Prostate gland (tissue), 2 donors: ENCODE results near the gene CD300E. TPM values are rescaled to one million over a fixed set of nuclear protein-coding genes. Genes with fewer than 3 reads are reported as not detected.

ENCODE experiments used
- DNase-seq: peaks from one replicate; pipeline ENCODE4 v3.0.0-alpha.2; 2019; ENCODE audit warnings: low spot score
- H3K27ac ChIP-seq, 2 donors: fragments of 200-600 bp; sonication (generic); 2 replicates each; pipeline ENCODE4 v1.5.1; 2017 to 2019
- H3K27me3 ChIP-seq: fragments of 200-600 bp; sonication (generic); replicated peaks from 2 replicates; pipeline ENCODE4 v1.5.1; 2019; ENCODE audit not compliant: insufficient read depth
- H3K36me3 ChIP-seq, 2 donors: fragments of 200-600 bp; sonication (generic); 1 replicate in 1 of 2; 2 replicates in 1 of 2; pipeline versions ENCODE4 v1.5.1 to v1.8.1; 2017 to 2019
- H3K4me1 ChIP-seq: fragments of 200-600 bp; sonication (generic); replicated peaks from 2 replicates; pipeline ENCODE4 v1.5.1; 2019
- H3K4me3 ChIP-seq, 2 donors: fragments of 200-600 bp; sonication (generic); 2 replicates each; pipeline ENCODE4 v1.5.1; 2017 to 2019
- H3K9me3 ChIP-seq: fragments of 200-600 bp; sonication (generic); 2 replicates; pipeline ENCODE4 v1.5.1; 2017
- CTCF ChIP-seq, 4 experiments: fragments of 200-600 bp in 2 of 4; fragments of 450-650 bp in 2 of 4; sonication (generic) in 2 of 4; IDR thresholded peaks; 1 replicate in 3 of 4; 2 replicates in 1 of 4; pipeline ENCODE4 v1.5.1; 2016 to 2019; ENCODE audit warnings: antibody characterized with exemption in 4 of 4, mild to moderate bottlenecking in 2 of 4, moderate library complexity in 2 of 4
- POLR2A ChIP-seq: fragments of 450-650 bp; IDR thresholded peaks from one replicate; pipeline ENCODE4 v1.6.1; 2016; ENCODE audit warnings: antibody characterized with exemption, mild to moderate bottlenecking
- POLR2AphosphoS5 ChIP-seq: sonication (generic); formaldehyde crosslinking; IDR thresholded peaks from one replicate; pipeline ENCODE4 v1.6.1; 2017; ENCODE audit warnings: antibody characterized with exemption
- WGBS: methylation state at CpG from one replicate; pipeline ENCODE4 v1.1.5; 2018; 5-methylcytosine and 5-hydroxymethylcytosine counted together
- intact Hi-C: fragments of 100-400 bp; cut with DNase I; formaldehyde crosslinking; loops from one replicate; pipeline ENCODE4 v1.14.2; 2022
- total RNA-seq, 2 donors: library from RNA; depleted of rRNA; stranded (reverse); fragments of >200 nt; gene quantifications; one replicate each; pipeline ENCODE4 v1.1.0, GENCODE V29; 2016

Gene CD300E, protein sequence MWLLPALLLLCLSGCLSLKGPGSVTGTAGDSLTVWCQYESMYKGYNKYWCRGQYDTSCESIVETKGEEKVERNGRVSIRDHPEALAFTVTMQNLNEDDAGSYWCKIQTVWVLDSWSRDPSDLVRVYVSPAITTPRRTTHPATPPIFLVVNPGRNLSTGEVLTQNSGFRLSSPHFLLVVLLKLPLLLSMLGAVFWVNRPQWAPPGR
- under 1 TPM in 1 of 2 donors, not detected in 1; 0.45 TPM for total RNA-seq

- Histone ChIP-seq H3K4me1 (no peaks in the 10 kb centered on the region), H3K36me3 (no peaks in the 10 kb centered on the region), H3K4me3 (no peak within 1 kb of the TSS), H3K9me3 (no peaks in the 10 kb centered on the region), H3K27ac (no peak within 1 kb of the TSS), H3K27me3 (no peaks in the 10 kb centered on the region)
- intact Hi-C loops: no loop called here
- WGBS: 82% methylated on average over 5 of the region's 5 CpGs
- DNase-seq: no peak
- TF ChIP-seq POLR2A: no peak
- TF ChIP-seq POLR2AphosphoS5: no peak
- TF ChIP-seq CTCF (IDR thresholded peaks at IDR 0.05): no peak
Measured at GRCh38 chr17:74623693-74624093, at the start of gene CD300E. Gene CD300E (minus strand): TSS chr17:74623738. CDS start chr17:74623621, 117 bp downstream.

DNA sequence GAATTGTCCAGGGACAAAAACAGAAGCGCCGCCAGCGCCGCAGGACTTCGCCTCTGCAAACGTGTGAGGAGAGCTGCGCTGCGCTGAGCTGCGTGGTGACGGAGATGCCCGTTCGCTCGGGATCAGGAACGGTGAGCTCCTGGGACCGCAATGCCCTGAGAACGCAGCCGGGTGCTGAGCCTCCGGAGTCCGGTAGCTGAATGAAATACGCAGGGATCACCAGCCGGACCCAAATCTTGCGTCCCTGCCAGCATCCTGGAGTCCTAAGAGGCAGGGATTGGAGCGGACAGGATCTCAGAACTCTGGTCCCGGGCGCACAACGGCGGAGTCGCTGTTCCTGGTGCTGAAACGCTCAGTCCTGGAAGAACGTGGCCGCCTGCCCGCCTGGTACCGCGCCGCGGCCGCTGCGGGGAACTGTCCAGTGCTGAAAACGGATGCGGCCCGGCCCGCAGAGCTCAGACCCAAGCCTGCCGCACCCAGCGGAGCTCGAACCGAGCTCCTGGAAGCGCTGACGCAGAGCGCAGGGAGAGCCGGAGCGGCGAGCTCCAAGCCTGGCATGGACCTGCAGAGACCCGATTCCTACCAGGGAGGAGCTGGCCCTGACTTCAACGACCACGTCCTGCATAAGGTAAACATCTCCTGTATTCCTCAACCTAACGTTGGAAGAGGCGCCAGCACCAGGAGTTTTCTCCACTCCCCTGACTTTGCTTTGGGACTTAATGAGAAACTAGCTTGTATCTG is 47.7 kb upstream of the CD300E start:
- DNase-seq: peak; percentile 56
- Histone ChIP-seq H3K4me3 (no peak overlapping the region), H3K27ac (no peak overlapping the region), H3K27me3 (no peaks in the 10 kb centered on the region), H3K4me1 (no peaks in the 10 kb centered on the region), H3K36me3 (no peaks in the 10 kb centered on the region), H3K9me3 (no peaks in the 10 kb centered on the region)
- 15% methylated on average over 31 of the region's 57 CpGs for WGBS
- TF ChIP-seq CTCF (IDR thresholded peaks at IDR 0.05) (no peak), POLR2A (no peak), POLR2AphosphoS5 (peak; percentile 20)
- intact Hi-C loops: no loop called here

DNA sequence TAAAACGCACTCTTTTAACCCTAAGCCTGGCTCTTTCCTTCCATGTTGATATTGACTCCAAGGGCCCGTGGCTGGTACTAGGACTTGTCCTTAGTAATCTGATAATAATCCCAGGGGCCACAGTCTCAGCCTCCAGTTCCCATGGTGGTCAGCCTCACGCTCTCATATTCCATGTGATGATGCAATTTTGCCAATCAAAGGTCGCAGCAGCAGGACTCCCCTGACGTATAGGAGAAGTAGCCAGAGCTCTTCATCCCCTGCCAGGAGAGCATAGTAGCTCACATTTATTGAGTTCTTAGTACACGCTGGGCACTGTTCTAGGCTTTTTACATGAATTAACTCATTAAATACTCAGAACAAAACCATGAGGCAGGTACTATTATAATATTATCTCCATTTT is 46.8 kb upstream of the CD300E start:
- intact Hi-C loops: no loop called here
- 79% methylated on average over 6 of the region's 6 CpGs for WGBS
- Histone ChIP-seq H3K27ac (no peak overlapping the region), H3K4me3 (no peak overlapping the region), H3K27me3 (no peaks in the 10 kb centered on the region), H3K36me3 (no peaks in the 10 kb centered on the region), H3K4me1 (no peaks in the 10 kb centered on the region), H3K9me3 (no peaks in the 10 kb centered on the region)
- TF ChIP-seq POLR2AphosphoS5 (no peak), CTCF (IDR thresholded peaks at IDR 0.05) (no peak), POLR2A (no peak)
- DNase-seq: no peak

DNA sequence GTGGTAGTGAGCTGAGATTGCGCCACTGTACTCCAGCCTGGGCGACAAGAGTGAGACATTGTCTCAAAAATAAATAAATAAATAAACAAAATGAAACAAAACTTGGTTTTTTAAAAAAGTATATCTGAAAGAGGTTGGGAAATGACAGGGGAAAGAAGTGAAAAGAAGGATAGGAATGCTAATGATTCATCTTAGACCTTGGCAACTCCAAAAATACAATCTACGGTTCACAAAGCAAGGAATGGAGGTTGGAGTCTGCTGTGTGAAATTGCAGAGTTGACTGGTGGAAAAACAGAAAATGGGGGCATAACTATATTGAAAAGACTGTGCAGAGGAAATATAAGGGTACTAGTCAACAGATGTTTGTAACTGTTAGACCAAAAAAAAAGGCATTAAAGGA is 40.0 kb upstream of the CD300E start:
- intact Hi-C loops: no loop called here
- TF ChIP-seq POLR2A (no peak), POLR2AphosphoS5 (no peak), CTCF (IDR thresholded peaks at IDR 0.05) (no peak)
- Histone ChIP-seq H3K36me3 (no peaks in the 10 kb centered on the region), H3K27me3 (no peaks in the 10 kb centered on the region), H3K9me3 (no peaks in the 10 kb centered on the region), H3K27ac (no peak overlapping the region), H3K4me1 (no peaks in the 10 kb centered on the region), H3K4me3 (no peak overlapping the region)
- 89% methylated on average over 3 of the region's 3 CpGs for WGBS
- DNase-seq: no peak

DNA sequence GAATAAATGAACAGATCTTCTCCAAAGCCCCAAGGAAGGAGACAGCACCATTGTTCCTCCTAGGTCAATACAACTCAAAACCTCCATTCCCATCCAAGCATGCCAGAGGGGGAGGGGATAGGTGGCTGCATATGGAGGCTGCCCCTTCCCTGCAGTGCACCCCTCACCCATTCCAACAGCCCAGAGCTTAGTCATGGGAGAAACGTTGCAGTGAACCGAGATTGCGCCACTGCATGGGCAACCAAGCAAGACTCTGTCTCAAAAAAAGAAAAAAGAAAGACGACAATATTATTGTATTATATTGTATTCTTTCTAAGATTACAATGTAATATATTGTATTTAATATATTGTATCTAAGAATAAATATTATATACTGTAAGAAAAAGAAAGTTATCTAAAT is 36.4 kb upstream of the CD300E start:
- Histone ChIP-seq H3K4me3 (no peak overlapping the region), H3K9me3 (no peaks in the 10 kb centered on the region), H3K27me3 (no peaks in the 10 kb centered on the region), H3K27ac (no peak overlapping the region), H3K4me1 (no peaks in the 10 kb centered on the region), H3K36me3 (no peaks in the 10 kb centered on the region)
- WGBS: 62% methylated on average over 4 of the region's 4 CpGs
- intact Hi-C loops: no loop called here
- DNase-seq: no peak
- TF ChIP-seq POLR2AphosphoS5 (no peak), POLR2A (no peak), CTCF (IDR thresholded peaks at IDR 0.05) (no peak)
